GM21825 (cell line): ENCODE results near the gene GLIS1.

Experiments used
- ATAC-seq: cut with Tn5 transposase; IDR thresholded peaks from one replicate; pipeline ENCODE4 v1.9.1; 2021; ENCODE audit warnings: mild to moderate bottlenecking, moderate library complexity; ENCODE audit not compliant: unreplicated experiment

GLIS1 gene

GRCh38 chr1:53517109-53517508, 221.9 kb downstream of the GLIS1 start:
- ATAC-seq: no peak

GRCh38 chr1:53516181-53516580, 222.8 kb downstream of the GLIS1 start:
- ATAC-seq: no peak

GRCh38 chr1:53514436-53514835, 224.5 kb downstream of the GLIS1 start:
- ATAC-seq: no peak

- ATAC-seq: no peak
These were observed 225.1 kb downstream of the GLIS1 start for GRCh38 chr1:53513846-53514245.

- no peak for ATAC-seq
These were observed 225.9 kb downstream of the GLIS1 start for GRCh38 chr1:53512807-53513755.

- ATAC-seq: no peak
These were observed 226.8 kb downstream of the GLIS1 start for GRCh38 chr1:53511933-53512806.

- no peak for ATAC-seq
These were observed 227.5 kb downstream of the GLIS1 start for GRCh38 chr1:53511323-53511932.

- no peak for ATAC-seq
These were observed 228.7 kb downstream of the GLIS1 start for GRCh38 chr1:53510215-53510614.

GRCh38 chr1:53509775-53510174, 229.2 kb downstream of the GLIS1 start:
- no peak for ATAC-seq

- ATAC-seq: no peak
These were observed 229.8 kb downstream of the GLIS1 start for GRCh38 chr1:53508991-53509666.

- ATAC-seq: no peak
These were observed 230.6 kb downstream of the GLIS1 start for GRCh38 chr1:53508056-53508990.

GRCh38 chr1:53507116-53507820, 231.7 kb downstream of the GLIS1 start:
- no peak for ATAC-seq

- no peak for ATAC-seq
These were observed 232.5 kb downstream of the GLIS1 start for GRCh38 chr1:53506355-53507050.

- no peak for ATAC-seq
These were observed 233.1 kb downstream of the GLIS1 start for GRCh38 chr1:53505891-53506290.

GRCh38 chr1:53505401-53505800, 233.6 kb downstream of the GLIS1 start:
- ATAC-seq: no peak

GRCh38 chr1:53504901-53505300, 234.1 kb downstream of the GLIS1 start:
- no peak for ATAC-seq

- no peak for ATAC-seq
These were observed 235.3 kb downstream of the GLIS1 start for GRCh38 chr1:53503433-53504217.
